Measurements from ENCODE around the gene CKAP2.

DNA sequence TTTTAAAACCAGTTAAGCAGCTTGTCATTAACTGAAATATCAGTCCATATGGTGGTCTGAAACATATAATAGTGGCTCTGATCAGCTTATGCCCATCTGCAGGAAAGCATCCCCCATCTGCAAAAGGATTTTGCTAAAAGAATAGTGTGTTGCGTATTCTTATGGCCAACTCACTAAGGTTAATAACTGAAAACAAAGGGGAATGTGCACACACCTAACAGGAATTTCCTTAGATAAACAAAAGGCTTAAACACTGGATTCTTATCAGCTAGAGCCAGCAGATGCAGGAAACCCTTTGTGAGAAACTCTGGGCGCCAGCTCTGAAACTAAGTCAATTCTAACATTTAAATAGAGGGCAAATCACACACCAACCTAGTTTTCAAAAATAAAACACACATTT is 27.0 kb upstream of the CKAP2 start:
- TF ChIP-seq, protein P1, sequence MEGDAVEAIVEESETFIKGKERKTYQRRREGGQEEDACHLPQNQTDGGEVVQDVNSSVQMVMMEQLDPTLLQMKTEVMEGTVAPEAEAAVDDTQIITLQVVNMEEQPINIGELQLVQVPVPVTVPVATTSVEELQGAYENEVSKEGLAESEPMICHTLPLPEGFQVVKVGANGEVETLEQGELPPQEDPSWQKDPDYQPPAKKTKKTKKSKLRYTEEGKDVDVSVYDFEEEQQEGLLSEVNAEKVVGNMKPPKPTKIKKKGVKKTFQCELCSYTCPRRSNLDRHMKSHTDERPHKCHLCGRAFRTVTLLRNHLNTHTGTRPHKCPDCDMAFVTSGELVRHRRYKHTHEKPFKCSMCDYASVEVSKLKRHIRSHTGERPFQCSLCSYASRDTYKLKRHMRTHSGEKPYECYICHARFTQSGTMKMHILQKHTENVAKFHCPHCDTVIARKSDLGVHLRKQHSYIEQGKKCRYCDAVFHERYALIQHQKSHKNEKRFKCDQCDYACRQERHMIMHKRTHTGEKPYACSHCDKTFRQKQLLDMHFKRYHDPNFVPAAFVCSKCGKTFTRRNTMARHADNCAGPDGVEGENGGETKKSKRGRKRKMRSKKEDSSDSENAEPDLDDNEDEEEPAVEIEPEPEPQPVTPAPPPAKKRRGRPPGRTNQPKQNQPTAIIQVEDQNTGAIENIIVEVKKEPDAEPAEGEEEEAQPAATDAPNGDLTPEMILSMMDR (IDR thresholded peaks at IDR 0.05) = no peak
- no peak for TF ChIP-seq POLR2A (IDR thresholded peaks at IDR 0.05)
